ENCODE results near the gene SDC3.

DNA sequence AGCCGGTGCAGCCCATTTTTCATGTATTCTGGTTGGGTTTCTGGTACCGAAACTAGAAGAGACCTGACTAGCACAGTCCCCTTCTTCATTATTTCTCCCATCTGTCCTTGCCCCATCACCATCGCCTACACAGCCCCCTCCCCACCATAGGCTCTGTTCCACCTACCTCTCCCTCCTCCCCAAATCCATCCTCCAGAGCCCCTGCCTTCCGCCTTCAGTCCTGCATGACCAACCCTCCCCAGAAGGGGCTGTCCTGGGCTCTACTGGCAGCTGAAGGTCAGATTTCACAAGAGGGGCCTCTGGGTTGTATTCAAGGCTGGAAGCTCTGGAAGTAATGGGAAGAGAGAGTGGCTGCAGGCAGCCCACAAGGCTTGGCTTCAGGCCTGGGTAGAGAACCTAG lies 55.2 kb downstream of the SDC3 start:
- no peak for TF ChIP-seq POLR2A (IDR thresholded peaks at IDR 0.05; ENCODE audit: low read length)
- no peak for TF ChIP-seq GATA1 (IDR thresholded peaks at IDR 0.05; ENCODE audit: low read depth, low read length)

Measured in erythroblast (primary cell).